Esophagus muscularis mucosa (tissue), 4 donors: ENCODE results near the gene UNKL.

ENCODE experiments used
- CTCF ChIP-seq, 3 experiments: fragments of 200-600 bp in 2 of 3; fragments of 450-650 bp in 1 of 3; sonication (generic) in 2 of 3; IDR thresholded peaks; one replicate each; pipeline ENCODE4 v1.5.1; 2017 to 2019; ENCODE audit warnings: antibody characterized with exemption in 3 of 3, mild to moderate bottlenecking in 2 of 3, moderate library complexity in 1 of 3
- EP300 ChIP-seq: sonication (generic); formaldehyde crosslinking; IDR thresholded peaks from one replicate; pipeline ENCODE4 v1.6.1; 2017; ENCODE audit warnings: antibody characterized with exemption
- POLR2A ChIP-seq: fragments of 450-650 bp; IDR thresholded peaks from one replicate; pipeline ENCODE4 v1.6.1; 2017; ENCODE audit warnings: antibody characterized with exemption, moderate library complexity, mild to moderate bottlenecking, low read depth

- no peak for TF ChIP-seq CTCF (IDR thresholded peaks at IDR 0.05)
- no peak for TF ChIP-seq EP300
- TF ChIP-seq POLR2A, result no peak
These were observed 66.5 kb downstream of the UNKL start for GRCh38 chr16:1347962-1348361.
